ENCODE data around the gene SMIM38.

DNA sequence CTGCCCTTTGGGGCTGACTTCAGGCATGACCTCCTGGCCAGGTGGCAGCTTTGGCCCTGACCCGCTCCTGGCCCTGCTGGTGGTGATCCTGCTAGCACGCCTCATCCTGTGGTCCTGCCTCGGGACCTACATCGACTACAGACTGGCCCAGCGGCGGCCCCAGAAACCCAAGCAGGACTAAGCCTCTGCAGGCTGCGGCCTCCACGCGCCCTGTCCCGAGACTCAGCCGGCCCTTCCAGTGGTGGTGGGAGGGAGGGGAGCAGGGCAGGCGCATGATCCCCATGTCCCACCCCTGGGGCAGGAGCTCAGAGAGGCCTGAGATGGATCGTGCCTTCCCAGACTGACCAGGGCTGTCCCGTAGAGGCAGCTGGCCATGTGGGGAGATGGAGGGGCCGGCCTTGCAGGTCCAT, 2.1 kb downstream of the SMIM38 start:
- TF ChIP-seq MXI1 (IDR thresholded peaks at IDR 0.05; ENCODE audit: borderline replicate concordance, low read depth, low read length) (no peak), CHD1 (IDR thresholded peaks at IDR 0.05; ENCODE audit: low read depth, low read length) (no peak), POLR2A (IDR thresholded peaks at IDR 0.05; ENCODE audit: low read depth, low read length) (no peak)
- TF ChIP-seq, protein P1, sequence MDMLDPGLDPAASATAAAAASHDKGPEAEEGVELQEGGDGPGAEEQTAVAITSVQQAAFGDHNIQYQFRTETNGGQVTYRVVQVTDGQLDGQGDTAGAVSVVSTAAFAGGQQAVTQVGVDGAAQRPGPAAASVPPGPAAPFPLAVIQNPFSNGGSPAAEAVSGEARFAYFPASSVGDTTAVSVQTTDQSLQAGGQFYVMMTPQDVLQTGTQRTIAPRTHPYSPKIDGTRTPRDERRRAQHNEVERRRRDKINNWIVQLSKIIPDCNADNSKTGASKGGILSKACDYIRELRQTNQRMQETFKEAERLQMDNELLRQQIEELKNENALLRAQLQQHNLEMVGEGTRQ (IDR thresholded peaks at IDR 0.05; ENCODE audit: low read depth, low read length), result no peak
- TF ChIP-seq, protein P2, sequence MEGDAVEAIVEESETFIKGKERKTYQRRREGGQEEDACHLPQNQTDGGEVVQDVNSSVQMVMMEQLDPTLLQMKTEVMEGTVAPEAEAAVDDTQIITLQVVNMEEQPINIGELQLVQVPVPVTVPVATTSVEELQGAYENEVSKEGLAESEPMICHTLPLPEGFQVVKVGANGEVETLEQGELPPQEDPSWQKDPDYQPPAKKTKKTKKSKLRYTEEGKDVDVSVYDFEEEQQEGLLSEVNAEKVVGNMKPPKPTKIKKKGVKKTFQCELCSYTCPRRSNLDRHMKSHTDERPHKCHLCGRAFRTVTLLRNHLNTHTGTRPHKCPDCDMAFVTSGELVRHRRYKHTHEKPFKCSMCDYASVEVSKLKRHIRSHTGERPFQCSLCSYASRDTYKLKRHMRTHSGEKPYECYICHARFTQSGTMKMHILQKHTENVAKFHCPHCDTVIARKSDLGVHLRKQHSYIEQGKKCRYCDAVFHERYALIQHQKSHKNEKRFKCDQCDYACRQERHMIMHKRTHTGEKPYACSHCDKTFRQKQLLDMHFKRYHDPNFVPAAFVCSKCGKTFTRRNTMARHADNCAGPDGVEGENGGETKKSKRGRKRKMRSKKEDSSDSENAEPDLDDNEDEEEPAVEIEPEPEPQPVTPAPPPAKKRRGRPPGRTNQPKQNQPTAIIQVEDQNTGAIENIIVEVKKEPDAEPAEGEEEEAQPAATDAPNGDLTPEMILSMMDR (conservative IDR thresholded peaks at IDR 0.05; ENCODE audit: low read depth, low read length), result no peak

All from IMR-90 (cell line).